SH-SY5Y (cell line): ENCODE data around the gene CLCNKA.

Experiments used
- GATA2 ChIP-seq: IDR thresholded peaks from 2 replicates; pipeline ENCODE4 v1.6.1; 2011; ENCODE audit warnings: mild to moderate bottlenecking, low read depth, low read length
- GATA3 ChIP-seq: IDR thresholded peaks from 2 replicates; pipeline ENCODE4 v1.6.1; 2011; ENCODE audit warnings: low read depth, mild to moderate bottlenecking, low read length, moderate library complexity

- TF ChIP-seq GATA2 (no peak), GATA3 (no peak)
Observed at GRCh38 chr1:15974855-15975254, 47.0 kb upstream of the CLCNKA start.
